Rectal smooth muscle tissue (tissue), 1 donor: ENCODE measurements around the gene UROC1.

Source experiments
- H3K27ac ChIP-seq: one replicate; pipeline ENCODE4 v1.7.0; 2013; ENCODE audit warnings: low read depth, low read length, inconsistent platforms
- H3K27me3 ChIP-seq: one replicate; pipeline ENCODE4 v1.7.0; 2013; ENCODE audit warnings: low read length; ENCODE audit not compliant: control insufficient read depth, insufficient read depth
- H3K36me3 ChIP-seq: one replicate; pipeline ENCODE4 v1.7.0; 2013; ENCODE audit warnings: low read length; ENCODE audit not compliant: control insufficient read depth, insufficient read depth
- H3K4me1 ChIP-seq: one replicate; pipeline ENCODE4 v1.7.0; 2013; ENCODE audit warnings: low read length; ENCODE audit not compliant: control insufficient read depth, insufficient read depth
- H3K4me3 ChIP-seq: one replicate; pipeline ENCODE4 v1.7.0; 2013; ENCODE audit warnings: low read length
- H3K9ac ChIP-seq: one replicate; pipeline ENCODE4 v1.7.0; 2013; ENCODE audit warnings: low read length

The UROC1 gene

GRCh38 chr3:126439346-126439967, 78.1 kb downstream of the UROC1 start:
- no peak overlapping the region for H3K9ac ChIP-seq
- H3K27ac ChIP-seq, result no peak overlapping the region
- no peaks in the 10 kb centered on the region for H3K4me1 ChIP-seq
- H3K27me3 ChIP-seq, result no peaks in the 10 kb centered on the region
- no peak overlapping the region for H3K4me3 ChIP-seq
- H3K36me3 ChIP-seq, result peaks cover 26% of the 10 kb centered on the region

- Histone ChIP-seq H3K36me3 (peaks cover 27% of the 10 kb centered on the region), H3K27me3 (no peaks in the 10 kb centered on the region), H3K9ac (no peak overlapping the region), H3K4me1 (no peaks in the 10 kb centered on the region), H3K4me3 (no peak overlapping the region), H3K27ac (no peak overlapping the region)
Observed at GRCh38 chr3:126438746-126439145, 78.8 kb downstream of the UROC1 start.

GRCh38 chr3:126438186-126438585, 79.4 kb downstream of the UROC1 start:
- H3K27ac ChIP-seq, result no peak overlapping the region
- peaks cover 27% of the 10 kb centered on the region for H3K36me3 ChIP-seq
- H3K9ac ChIP-seq, result no peak overlapping the region
- H3K4me1 ChIP-seq, result no peaks in the 10 kb centered on the region
- no peaks in the 10 kb centered on the region for H3K27me3 ChIP-seq
- H3K4me3 ChIP-seq, result no peak overlapping the region

- Histone ChIP-seq H3K27me3 (no peaks in the 10 kb centered on the region), H3K4me3 (no peak overlapping the region), H3K9ac (no peak overlapping the region), H3K4me1 (no peaks in the 10 kb centered on the region), H3K36me3 (peaks cover 27% of the 10 kb centered on the region), H3K27ac (no peak overlapping the region)
Observed at GRCh38 chr3:126436826-126437717, 80.5 kb downstream of the UROC1 start.

- Histone ChIP-seq H3K36me3 (peaks cover 27% of the 10 kb centered on the region), H3K27ac (no peak overlapping the region), H3K4me3 (no peak overlapping the region), H3K9ac (no peak overlapping the region), H3K4me1 (no peaks in the 10 kb centered on the region), H3K27me3 (no peaks in the 10 kb centered on the region)
Observed at GRCh38 chr3:126435456-126436315, 81.9 kb downstream of the UROC1 start.

- H3K9ac ChIP-seq, result no peak overlapping the region
- H3K27ac ChIP-seq, result no peak overlapping the region
- no peak overlapping the region for H3K4me3 ChIP-seq
- H3K36me3 ChIP-seq, result peaks cover 27% of the 10 kb centered on the region
- H3K4me1 ChIP-seq, result no peaks in the 10 kb centered on the region
- H3K27me3 ChIP-seq, result no peaks in the 10 kb centered on the region
Observed at GRCh38 chr3:126434931-126435411, 82.6 kb downstream of the UROC1 start.

- Histone ChIP-seq H3K36me3 (peaks cover 20% of the 10 kb centered on the region), H3K27ac (no peak overlapping the region)
Observed at GRCh38 chr3:126434264-126434590, 83.3 kb downstream of the UROC1 start.

GRCh38 chr3:126433496-126434263, 83.9 kb downstream of the UROC1 start:
- no peaks in the 10 kb centered on the region for H3K27me3 ChIP-seq

More at GRCh38 chr3:126434264-126434590, 83.3 kb downstream of the UROC1 start:
- no peak overlapping the region for H3K9ac ChIP-seq
- H3K27me3 ChIP-seq, result no peaks in the 10 kb centered on the region
- H3K4me3 ChIP-seq, result no peak overlapping the region
- no peaks in the 10 kb centered on the region for H3K4me1 ChIP-seq

GRCh38 chr3:126433105-126433430, 84.5 kb downstream of the UROC1 start:
- Histone ChIP-seq H3K4me1 (no peaks in the 10 kb centered on the region), H3K36me3 (peaks cover 11% of the 10 kb centered on the region), H3K27me3 (no peaks in the 10 kb centered on the region), H3K9ac (no peak overlapping the region), H3K27ac (no peak overlapping the region), H3K4me3 (no peak overlapping the region)

More at GRCh38 chr3:126433496-126434263, 83.9 kb downstream of the UROC1 start:
- Histone ChIP-seq H3K36me3 (peaks cover 16% of the 10 kb centered on the region), H3K27ac (no peak overlapping the region), H3K4me1 (no peaks in the 10 kb centered on the region), H3K9ac (no peak overlapping the region), H3K4me3 (no peak overlapping the region)

- H3K4me1 ChIP-seq, result no peaks in the 10 kb centered on the region
- peaks cover 7% of the 10 kb centered on the region for H3K36me3 ChIP-seq
- H3K27ac ChIP-seq, result no peak overlapping the region
- no peaks in the 10 kb centered on the region for H3K27me3 ChIP-seq
- no peak overlapping the region for H3K4me3 ChIP-seq
- no peak overlapping the region for H3K9ac ChIP-seq
Observed at GRCh38 chr3:126432361-126433104, 85.0 kb downstream of the UROC1 start.
